Ovary (tissue), 9 donors: ENCODE results near the gene WDFY1. TPM values are rescaled to one million over a fixed set of nuclear protein-coding genes. Genes with fewer than 3 reads are reported as not detected.

Experiments used
- DNase-seq, 5 donors: peaks; one replicate each; pipeline ENCODE4 v3.0.0-alpha.2; 2019 to 2020
- H3K27ac ChIP-seq, 2 donors: fragments of 200-600 bp; one replicate each; pipeline versions ENCODE4 v1.5.1 to v1.8.0; 2019 to 2022
- H3K27me3 ChIP-seq: fragments of 200-600 bp; one replicate; pipeline ENCODE4 v1.8.0; 2022
- H3K36me3 ChIP-seq: fragments of 200-600 bp; sonication (generic); one replicate; pipeline ENCODE4 v1.5.1; 2019
- H3K4me1 ChIP-seq: one replicate; pipeline ENCODE4 v1.8.1; 2013; ENCODE audit warnings: mild to moderate bottlenecking, moderate library complexity; ENCODE audit not compliant: insufficient read depth
- H3K4me3 ChIP-seq: fragments of 200-600 bp; sonication (generic); one replicate; pipeline ENCODE4 v1.5.1; 2017
- H3K9me3 ChIP-seq, 2 donors: fragments of 200-600 bp in 1 of 2; sonication (generic) in 1 of 2; one replicate each; pipeline versions ENCODE4 v1.5.1 to v1.8.1; 2013 to 2019; ENCODE audit warnings: mild to moderate bottlenecking in 1 of 2, moderate library complexity in 1 of 2
- EP300 ChIP-seq: sonication (generic); formaldehyde crosslinking; IDR thresholded peaks from one replicate; pipeline ENCODE4 v1.6.1; 2017; ENCODE audit warnings: antibody characterized with exemption
- POLR2A ChIP-seq: fragments of 450-650 bp; IDR thresholded peaks from one replicate; pipeline ENCODE4 v1.6.1; 2017; ENCODE audit warnings: antibody characterized with exemption, mild to moderate bottlenecking, moderate library complexity
- WGBS, 3 donors: extraction: QIAGEN DNeasy Blood & Tissue Kit in 1 of 3; methylation state at CpG; one replicate each; pipeline versions ENCODE4 v1.1.5 to v1.1.7; 2013 to 2017; 5-methylcytosine and 5-hydroxymethylcytosine counted together
- intact Hi-C, 4 donors: fragments of 100-400 bp; cut with DNase I; formaldehyde crosslinking; loops; one replicate each; pipeline versions ENCODE4 v1.11.0 to v1.15.1; 2022 to 2023
- polyA plus RNA-seq, 2 donors: library from polyadenylated mRNA; stranded (reverse); fragments of 200-250 nt in 1 of 2; fragments of 350-450 nt in 1 of 2; fragmentation: Illumina TruSeq in 1 of 2; extraction: RNeasy Lipid Tissue Mini Kit (QIAGEN cat#74804) in 1 of 2; gene quantifications; one replicate each; pipeline ENCODE4 v1.2.3, GENCODE V29; 2013 to 2014
- total RNA-seq, 7 donors: library from RNA; depleted of rRNA in 2 of 7; stranded (reverse); fragments of >200 nt in 2 of 7; fragmentation: NEBNext Ultra II Directional in 3 of 7; extraction: Animal tissue kit (Norgen Biotek cat#: 25700) in 3 of 7; gene quantifications; one replicate each; pipeline versions ENCODE4 v1.1.0 to v1.2.4, GENCODE V29; 2016 to 2023
- TF ChIP-seq, protein P1 (sequence below), 3 donors: fragments of 450-650 bp in 2 of 3; fragments of 200-600 bp in 1 of 3; IDR thresholded peaks; one replicate each; pipeline versions ENCODE4 v1.5.1 to v1.8.0; 2016 to 2022; ENCODE audit warnings: antibody characterized with exemption in 3 of 3, mild to moderate bottlenecking in 1 of 3
- donor health status: DM: no; HTN: no; CAD: no; lungs with moderate emphysema.
- donor health status: DM: no; HTN: no; CAD: no.
- donor health status: Bipolar disorder and iron deficiency.
- donor health status: DM: yes; HTN: yes; CAD: no.
- donor health status: DM: no; HTN: no; CAD: no.
- donor health status: DM: yes; HTN: yes; CAD: no.

The WDFY1 gene
- total and polyA plus RNA-seq, 9 donors, result 21.2 to 50.1 (median 39.6) TPM

- H3K4me1 ChIP-seq, result no peaks in the 10 kb centered on the region
- WGBS, 3 donors, result 80 to 86% (median 81%) methylated on average over 3 of the region's 3 CpGs
- no peak overlapping the region for H3K4me3 ChIP-seq
- DNase-seq, result no peak
- intact Hi-C loops, result no loop called here
- TF ChIP-seq POLR2A (no peak), EP300 (no peak)
- TF ChIP-seq, protein P1, sequence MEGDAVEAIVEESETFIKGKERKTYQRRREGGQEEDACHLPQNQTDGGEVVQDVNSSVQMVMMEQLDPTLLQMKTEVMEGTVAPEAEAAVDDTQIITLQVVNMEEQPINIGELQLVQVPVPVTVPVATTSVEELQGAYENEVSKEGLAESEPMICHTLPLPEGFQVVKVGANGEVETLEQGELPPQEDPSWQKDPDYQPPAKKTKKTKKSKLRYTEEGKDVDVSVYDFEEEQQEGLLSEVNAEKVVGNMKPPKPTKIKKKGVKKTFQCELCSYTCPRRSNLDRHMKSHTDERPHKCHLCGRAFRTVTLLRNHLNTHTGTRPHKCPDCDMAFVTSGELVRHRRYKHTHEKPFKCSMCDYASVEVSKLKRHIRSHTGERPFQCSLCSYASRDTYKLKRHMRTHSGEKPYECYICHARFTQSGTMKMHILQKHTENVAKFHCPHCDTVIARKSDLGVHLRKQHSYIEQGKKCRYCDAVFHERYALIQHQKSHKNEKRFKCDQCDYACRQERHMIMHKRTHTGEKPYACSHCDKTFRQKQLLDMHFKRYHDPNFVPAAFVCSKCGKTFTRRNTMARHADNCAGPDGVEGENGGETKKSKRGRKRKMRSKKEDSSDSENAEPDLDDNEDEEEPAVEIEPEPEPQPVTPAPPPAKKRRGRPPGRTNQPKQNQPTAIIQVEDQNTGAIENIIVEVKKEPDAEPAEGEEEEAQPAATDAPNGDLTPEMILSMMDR (IDR thresholded peaks at IDR 0.05), result no peak
- no peaks in the 10 kb centered on the region for H3K36me3 ChIP-seq
- H3K9me3 ChIP-seq, result no peaks in the 10 kb centered on the region
- no peaks in the 10 kb centered on the region for H3K27me3 ChIP-seq
- no peak overlapping the region for H3K27ac ChIP-seq
These were observed 60.7 kb downstream of the WDFY1 start for GRCh38 chr2:223884399-223884798.

DNA sequence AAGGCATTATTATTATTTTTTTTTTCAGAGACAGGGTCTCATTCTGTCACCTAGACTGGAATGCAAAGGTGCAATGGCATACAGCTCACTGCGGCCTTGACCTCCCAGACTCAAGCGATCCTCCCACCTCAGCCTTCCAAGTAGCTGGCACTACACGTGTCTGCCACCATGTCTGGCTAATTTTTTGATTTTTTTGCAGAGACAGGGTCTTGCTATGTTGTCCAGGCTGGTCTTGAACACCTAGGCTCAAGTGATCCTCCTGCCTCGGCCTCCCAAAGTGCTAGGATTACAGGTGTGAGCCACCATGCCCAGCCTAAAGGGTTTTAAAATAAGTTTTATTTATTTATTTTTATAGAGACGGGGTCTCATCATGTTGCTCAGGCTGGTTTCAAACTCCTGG is 62.4 kb downstream of the WDFY1 start:
- Histone ChIP-seq H3K27ac (no peak overlapping the region), H3K4me1 (no peaks in the 10 kb centered on the region), H3K36me3 (no peaks in the 10 kb centered on the region), H3K27me3 (no peaks in the 10 kb centered on the region), H3K4me3 (no peak overlapping the region), H3K9me3 (no peaks in the 10 kb centered on the region)
- no peak for TF ChIP-seq EP300
- TF ChIP-seq, protein P1 (IDR thresholded peaks at IDR 0.05), result no peak
- no peak for TF ChIP-seq POLR2A
- 85 to 89% (median 88%) methylated on average over 5 of the region's 5 CpGs for WGBS, 3 donors
- intact Hi-C loops, result no loop called here
- no peak for DNase-seq

- WGBS, 3 donors, result 51 to 58% (median 55%) methylated on average over 4 of the region's 4 CpGs
- H3K27me3 ChIP-seq, result no peaks in the 10 kb centered on the region
- H3K27ac ChIP-seq, result no peak overlapping the region
- TF ChIP-seq EP300, result no peak
- TF ChIP-seq, protein P1 (IDR thresholded peaks at IDR 0.05), result no peak
- no peak for TF ChIP-seq POLR2A
- no peaks in the 10 kb centered on the region for H3K9me3 ChIP-seq
- H3K4me1 ChIP-seq, result no peaks in the 10 kb centered on the region
- H3K36me3 ChIP-seq, result no peaks in the 10 kb centered on the region
- H3K4me3 ChIP-seq, result no peak overlapping the region
- intact Hi-C loops, result no loop called here
- no peak for DNase-seq
These were observed 64.3 kb downstream of the WDFY1 start for GRCh38 chr2:223880796-223881195.

- Histone ChIP-seq H3K36me3 (no peaks in the 10 kb centered on the region), H3K4me3 (no peak overlapping the region), H3K4me1 (no peaks in the 10 kb centered on the region), H3K27ac (no peak overlapping the region), H3K9me3 (no peaks in the 10 kb centered on the region), H3K27me3 (no peaks in the 10 kb centered on the region)
- intact Hi-C loops, result no loop called here
- 92 to 93% (median 93%) methylated on average over 6 of the region's 6 CpGs for WGBS, 3 donors
- no peak for DNase-seq
- no peak for TF ChIP-seq POLR2A
- TF ChIP-seq, protein P1 (IDR thresholded peaks at IDR 0.05), result no peak
- no peak for TF ChIP-seq EP300
These were observed 67.3 kb downstream of the WDFY1 start for GRCh38 chr2:223877721-223878410.
